CD4-positive, alpha-beta T cell treated with Interleukin-6 at 100 ng/mL for 8 hours (primary cell): ENCODE results near the gene HIVEP2.
A peak's percentile ranks its signal among the peaks of the same experiment; 100 is the strongest.

ENCODE experiments used
- DNase-seq: peaks from one replicate; pipeline ENCODE4 v3.0.0-alpha.2; 2020; ENCODE audit warnings: mixed read lengths, low spot score

Gene HIVEP2

DNA sequence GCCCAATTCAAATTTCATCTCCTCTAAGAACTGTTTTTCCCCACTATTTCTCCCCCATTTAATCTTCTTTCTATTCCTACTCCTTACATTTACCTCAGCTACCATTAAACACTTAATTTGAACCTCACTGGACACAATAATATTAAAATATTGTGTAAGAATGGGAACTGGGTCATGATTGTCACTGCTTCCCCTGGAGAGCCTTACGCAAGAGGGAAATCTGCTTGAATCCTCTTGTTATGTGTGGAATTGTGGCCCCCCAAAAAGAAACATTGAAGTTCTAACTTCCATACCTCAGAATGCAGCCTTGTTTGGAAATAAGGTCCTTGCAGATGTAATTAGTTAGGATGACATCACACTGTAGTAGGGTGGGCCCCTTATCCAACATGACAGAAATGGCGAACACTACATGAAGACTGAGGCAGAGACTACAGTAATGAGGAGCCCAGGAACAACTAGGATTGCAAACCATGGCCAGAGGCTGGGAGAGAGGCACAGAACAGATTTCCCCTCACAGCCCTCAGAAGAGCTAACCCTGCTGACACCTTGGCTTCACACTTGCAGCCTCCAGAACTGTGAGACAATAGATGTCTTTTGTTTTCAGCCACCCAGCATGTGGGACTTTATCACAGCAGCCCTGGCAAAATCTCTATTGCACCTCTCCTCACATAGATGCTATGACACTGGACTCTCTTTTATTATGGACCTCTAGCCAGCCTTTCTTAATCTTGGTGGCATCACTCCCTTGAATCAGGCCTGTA is 29.9 kb downstream of the HIVEP2 start:
- no peak for DNase-seq

GRCh38 chr6:142914369-142914768 is 30.6 kb downstream of the HIVEP2 start:
- no peak for DNase-seq

GRCh38 chr6:142913511-142914047 is 31.4 kb downstream of the HIVEP2 start:
- DNase-seq = peak; percentile 74

- no peak for DNase-seq
Observed at GRCh38 chr6:142913036-142913510, 31.9 kb downstream of the HIVEP2 start.

- DNase-seq = no peak
Observed at GRCh38 chr6:142912125-142912524, 32.9 kb downstream of the HIVEP2 start.

GRCh38 chr6:142911430-142911829 is 33.5 kb downstream of the HIVEP2 start:
- DNase-seq = no peak

- DNase-seq = no peak
Observed at GRCh38 chr6:142909686-142910085, 35.3 kb downstream of the HIVEP2 start.

DNA sequence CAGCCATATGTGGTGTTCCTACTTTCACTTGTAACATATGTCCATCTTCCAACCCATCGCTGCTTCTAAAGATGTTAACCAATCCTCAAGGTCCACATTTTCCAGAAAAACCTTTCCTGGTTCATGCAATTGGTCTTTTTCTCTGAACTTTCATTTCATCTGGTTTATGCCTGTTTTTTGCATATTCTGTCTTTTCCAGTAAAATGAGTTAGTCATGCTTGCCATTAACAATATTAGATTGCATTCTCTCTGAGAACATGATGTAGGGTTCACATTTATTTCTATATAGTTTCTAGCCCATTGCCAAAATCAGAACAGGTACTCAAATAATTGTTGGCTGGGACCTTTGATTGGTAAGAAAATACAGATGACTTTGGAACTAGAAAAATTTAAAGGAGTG is 36.7 kb downstream of the HIVEP2 start:
- DNase-seq = no peak

GRCh38 chr6:142907544-142907943 is 37.4 kb downstream of the HIVEP2 start:
- peak; percentile 46 for DNase-seq

GRCh38 chr6:142906945-142907470 is 38.0 kb downstream of the HIVEP2 start:
- DNase-seq = peak; percentile 36

- DNase-seq = peak; percentile 41
Observed at GRCh38 chr6:142903812-142904211, 41.2 kb downstream of the HIVEP2 start.

DNA sequence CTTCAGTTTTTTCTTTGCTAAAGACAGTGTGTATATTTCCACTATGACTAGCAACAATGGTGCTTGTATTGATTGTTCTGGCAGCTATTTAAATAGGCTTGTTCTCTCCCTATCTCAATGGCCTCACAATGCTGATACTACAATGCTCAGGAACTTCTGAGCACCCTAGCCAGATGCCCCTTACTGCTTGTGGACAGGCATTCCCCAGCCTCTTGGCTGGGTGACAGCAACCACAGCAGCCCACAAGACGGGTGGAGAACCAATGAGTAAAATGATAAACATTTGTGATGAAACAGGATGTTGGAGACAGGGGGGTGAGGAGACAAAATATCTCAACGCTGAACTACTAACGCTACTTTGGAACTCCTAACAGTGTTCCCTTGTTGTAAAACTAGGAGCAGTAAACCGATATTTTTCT is 42.3 kb downstream of the HIVEP2 start:
- peak; percentile 82 for DNase-seq

GRCh38 chr6:142901611-142902010 is 43.4 kb downstream of the HIVEP2 start:
- DNase-seq = no peak

GRCh38 chr6:142900227-142900971 is 44.6 kb downstream of the HIVEP2 start:
- DNase-seq = peak; percentile 46

GRCh38 chr6:142898927-142899895 is 45.8 kb downstream of the HIVEP2 start:
- DNase-seq = no peak

- DNase-seq = no peak
Observed at GRCh38 chr6:142897659-142898058, 47.3 kb downstream of the HIVEP2 start.

GRCh38 chr6:142896732-142897131 is 48.2 kb downstream of the HIVEP2 start:
- DNase-seq = no peak

- no peak for DNase-seq
Observed at GRCh38 chr6:142893088-142893487, 51.9 kb downstream of the HIVEP2 start.

DNA sequence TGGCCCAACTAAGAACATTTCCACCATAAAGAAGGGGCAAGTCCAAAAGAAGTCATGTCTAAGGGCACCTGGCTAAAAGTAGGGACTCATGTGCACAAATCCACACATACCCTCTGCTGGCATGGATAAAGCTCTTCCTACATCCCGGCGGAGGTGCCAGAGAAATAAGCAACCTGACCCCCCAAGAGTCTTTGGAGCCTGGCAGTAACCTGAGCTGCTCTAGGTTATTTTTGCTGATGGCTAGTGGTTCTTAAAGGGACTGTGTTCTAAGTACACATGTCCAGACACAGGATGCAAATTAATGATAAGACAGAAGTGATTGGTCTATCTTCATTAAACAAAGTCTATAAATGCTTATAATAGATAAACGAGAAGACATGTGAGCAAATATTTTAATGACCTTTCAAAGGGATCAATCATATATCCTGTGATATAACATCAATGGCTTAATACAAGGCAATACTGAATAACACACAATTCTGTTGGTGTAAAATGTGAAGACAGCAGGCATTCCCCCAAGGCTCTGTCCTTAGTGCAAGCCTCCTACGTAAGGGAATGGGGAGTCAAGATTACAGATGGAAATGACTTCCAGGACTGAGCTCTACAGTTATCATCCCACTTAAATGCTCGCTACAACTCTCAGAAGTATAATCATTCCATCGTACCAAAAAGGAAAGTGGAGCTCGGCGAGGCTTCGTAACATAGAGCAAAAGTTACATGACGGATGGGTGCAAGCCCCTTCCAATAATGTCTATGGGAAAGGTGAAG is 52.5 kb downstream of the HIVEP2 start:
- DNase-seq = no peak

DNA sequence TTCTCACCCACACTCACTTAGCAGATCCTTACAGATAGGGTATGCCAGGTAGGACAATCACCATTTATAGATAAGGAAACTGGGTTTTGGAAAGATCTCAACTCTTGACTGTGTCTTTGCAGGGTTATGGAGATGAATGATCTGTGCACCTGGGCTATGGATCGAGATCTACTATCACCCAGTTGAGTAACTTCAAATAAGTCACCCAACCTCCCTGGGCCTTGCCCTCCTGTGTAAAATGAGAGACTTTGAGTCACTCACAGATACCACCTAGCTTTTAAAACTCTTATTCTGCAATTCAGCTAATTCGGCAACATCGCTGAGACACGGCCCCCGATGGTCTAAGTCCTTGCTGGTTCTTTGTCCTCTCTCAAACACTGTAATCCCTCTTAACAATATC is 53.5 kb downstream of the HIVEP2 start:
- DNase-seq = no peak

DNA sequence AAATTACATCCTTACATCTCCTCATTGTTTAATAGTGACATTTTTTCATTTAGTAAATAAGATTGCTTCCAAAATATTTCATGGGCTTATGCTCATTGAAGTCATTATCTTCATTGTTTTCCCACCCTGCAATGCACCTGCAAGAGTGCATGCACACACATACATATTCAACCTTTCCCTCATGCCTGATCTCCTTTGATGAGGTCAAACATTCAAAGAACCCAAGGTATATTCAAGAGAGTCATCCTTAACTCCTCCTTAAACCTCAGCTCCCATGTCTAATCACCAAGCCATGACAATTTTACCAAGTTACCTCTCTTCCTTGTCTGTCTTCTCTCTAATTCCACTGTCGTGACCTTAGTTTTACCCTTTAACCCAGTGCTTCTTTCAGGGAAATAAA is 56.5 kb downstream of the HIVEP2 start:
- no peak for DNase-seq
